ENCODE measurements around the gene C22orf23. TPM values are rescaled to one million over a fixed set of nuclear protein-coding genes. Genes with fewer than 3 reads are reported as not detected.

C22orf23 gene
- polyA plus RNA-seq, 2 of the 4 experiments (the other 2 are of a cell fraction), result 0.26 to 0.52 TPM

GRCh38 chr22:37916311-37916710, 37.1 kb downstream of the C22orf23 start:
- no peaks in the 10 kb centered on the region for H3K9me3 ChIP-seq
- FAIRE-seq, result no peak
- ChIA-PET POLR2A (no interaction called here), CTCF (interaction anchor here (1.0 to 3.5 kb wide), 6 partner anchors 10 to 53 kb away, joined by 3 to 14 read pairs (median 4); partner anchors contain the start of gene MICALL1)
- 83% methylated on average over 5 of the region's 5 CpGs for WGBS (ENCODE audit: missing lambda C conversion rate)
- TF ChIP-seq BHLHE40 (IDR thresholded peaks at IDR 0.05; ENCODE audit: low read depth, low read length) (no peak), EHF (CRISPR knock-in tag; IDR thresholded peaks at IDR 0.05) (no peak), RAD21 (conservative IDR thresholded peaks at IDR 0.05 in 1 of 2, IDR thresholded peaks at IDR 0.05 in 1 of 2) (no peak), NPAS2 (CRISPR knock-in tag; IDR thresholded peaks at IDR 0.05; ENCODE audit: borderline replicate concordance) (no peak), SMC3 (IDR thresholded peaks at IDR 0.05) (no peak), CHD4 (IDR thresholded peaks at IDR 0.05; ENCODE audit: borderline replicate concordance) (no peak), REST (IDR thresholded peaks at IDR 0.05) (no peak), EHMT2 (IDR thresholded peaks at IDR 0.05; ENCODE audit: low read depth) (no peak), RCOR1 (IDR thresholded peaks at IDR 0.05; ENCODE audit: low read depth, low read length) (no peak), HOXB5 (CRISPR knock-in tag; IDR thresholded peaks at IDR 0.05) (no peak), HES2 (IDR thresholded peaks at IDR 0.05) (no peak), NFE2L2 (conservative IDR thresholded peaks at IDR 0.05; ENCODE audit: low read length) (no peak)
- H3K4me3 ChIP-seq, result no peak overlapping the region
- no peak overlapping the region for H3K27ac ChIP-seq
- H3K4me2 ChIP-seq, result no peak overlapping the region
- DNase-seq (ENCODE audit: low read depth in 1 of 2, low spot score in 1 of 2), result no peak
- ATAC-seq, result no peak
- H3K4me1 ChIP-seq, result no peaks in the 10 kb centered on the region

GRCh38 chr22:37913233-37913721, 40.1 kb downstream of the C22orf23 start:
- FAIRE-seq (no peak), DNase-seq (ENCODE audit: low read depth in 1 of 2, low spot score in 1 of 2) (no peak), ATAC-seq (no peak)
- ChIA-PET CTCF (interaction anchor here (1.1 to 1.8 kb wide), 2 partner anchors 21 to 96 kb away, joined by 3 to 6 read pairs; no protein-coding TSS in a partner anchor), POLR2A (no interaction called here)
- Histone ChIP-seq H3K4me3 (no peak overlapping the region), H3K4me2 (no peak overlapping the region), H3K4me1 (no peaks in the 10 kb centered on the region; the same call in 2 of the 3 replicates), H3K27ac (no peak overlapping the region), H3K9me3 (no peaks in the 10 kb centered on the region)
- 80% methylated on average over 7 of the region's 7 CpGs for WGBS (ENCODE audit: missing lambda C conversion rate)
- no peak for TF ChIP-seq CBX2 (IDR thresholded peaks at IDR 0.05; ENCODE audit: borderline replicate concordance, low read depth)
- TF ChIP-seq CHD4 (IDR thresholded peaks at IDR 0.05; ENCODE audit: borderline replicate concordance), result no peak
- no peak for TF ChIP-seq RFX5 (IDR thresholded peaks at IDR 0.05)
- TF ChIP-seq POLR2AphosphoS2 (conservative IDR thresholded peaks at IDR 0.05; ENCODE audit: low read length), result no peak
- no peak for TF ChIP-seq ELK1 (IDR thresholded peaks at IDR 0.05; ENCODE audit: low read depth, low read length)
- no peak for TF ChIP-seq JUNB (IDR thresholded peaks at IDR 0.05)
- TF ChIP-seq NR3C1 (IDR thresholded peaks at IDR 0.05), result no peak
- TF ChIP-seq ATOH8 (CRISPR knock-in tag; IDR thresholded peaks at IDR 0.05; ENCODE audit: low read depth), result no peak
- TF ChIP-seq CHD2 (IDR thresholded peaks at IDR 0.05; ENCODE audit: low read length, partially characterized antibody), result no peak
- TF ChIP-seq TP53 (CRISPR knock-in tag; IDR thresholded peaks at IDR 0.05), result no peak
- TF ChIP-seq SREBF2 (IDR thresholded peaks at IDR 0.05), result no peak
- no peak for TF ChIP-seq RARB (CRISPR knock-in tag; IDR thresholded peaks at IDR 0.05)
- no peak for TF ChIP-seq FOSL2 (IDR thresholded peaks at IDR 0.05)
- no peak for TF ChIP-seq FOSL2 (CRISPR knock-in tag; IDR thresholded peaks at IDR 0.05)
